ENCODE measurements around the gene USP10.

The USP10 gene

DNA sequence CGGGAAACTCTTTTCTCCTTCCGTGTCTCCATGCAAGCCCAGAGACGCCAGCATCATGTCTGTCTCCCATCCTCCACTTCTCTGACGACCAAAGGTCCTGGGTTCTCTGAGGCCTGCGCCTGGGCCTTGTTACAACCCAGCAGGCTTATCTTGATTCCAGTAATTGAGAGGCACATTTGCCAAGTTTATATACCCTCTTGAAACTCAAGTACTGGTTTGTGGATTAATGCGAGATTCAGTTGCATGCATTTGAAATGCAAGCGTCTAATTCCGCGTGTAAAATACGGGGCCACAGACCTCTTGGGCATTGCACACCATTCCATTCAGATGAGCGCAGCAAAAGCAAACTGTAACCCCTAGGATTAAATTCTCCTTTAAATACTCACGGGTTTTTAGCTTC is 91.3 kb downstream of the USP10 start:
- DNase-seq (ENCODE audit: low spot score) (no peak), ATAC-seq (ENCODE audit: low read depth) (no peak)
- H3K4me1 ChIP-seq (ENCODE audit: insufficient read depth, poor library complexity, severe bottlenecking) = no peaks in the 10 kb centered on the region
- TF ChIP-seq, protein P1, sequence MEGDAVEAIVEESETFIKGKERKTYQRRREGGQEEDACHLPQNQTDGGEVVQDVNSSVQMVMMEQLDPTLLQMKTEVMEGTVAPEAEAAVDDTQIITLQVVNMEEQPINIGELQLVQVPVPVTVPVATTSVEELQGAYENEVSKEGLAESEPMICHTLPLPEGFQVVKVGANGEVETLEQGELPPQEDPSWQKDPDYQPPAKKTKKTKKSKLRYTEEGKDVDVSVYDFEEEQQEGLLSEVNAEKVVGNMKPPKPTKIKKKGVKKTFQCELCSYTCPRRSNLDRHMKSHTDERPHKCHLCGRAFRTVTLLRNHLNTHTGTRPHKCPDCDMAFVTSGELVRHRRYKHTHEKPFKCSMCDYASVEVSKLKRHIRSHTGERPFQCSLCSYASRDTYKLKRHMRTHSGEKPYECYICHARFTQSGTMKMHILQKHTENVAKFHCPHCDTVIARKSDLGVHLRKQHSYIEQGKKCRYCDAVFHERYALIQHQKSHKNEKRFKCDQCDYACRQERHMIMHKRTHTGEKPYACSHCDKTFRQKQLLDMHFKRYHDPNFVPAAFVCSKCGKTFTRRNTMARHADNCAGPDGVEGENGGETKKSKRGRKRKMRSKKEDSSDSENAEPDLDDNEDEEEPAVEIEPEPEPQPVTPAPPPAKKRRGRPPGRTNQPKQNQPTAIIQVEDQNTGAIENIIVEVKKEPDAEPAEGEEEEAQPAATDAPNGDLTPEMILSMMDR (IDR thresholded peaks at IDR 0.05; ENCODE audit: poor library complexity, severe bottlenecking) = no peak
- H3K36me3 ChIP-seq (ENCODE audit: low read depth) = no peaks in the 10 kb centered on the region
- H3K27ac ChIP-seq (ENCODE audit: poor library complexity, severe bottlenecking) = no peak overlapping the region
- no peaks in the 10 kb centered on the region for H3K9me3 ChIP-seq (ENCODE audit: severe bottlenecking)
- H3K4me3 ChIP-seq (ENCODE audit: severe bottlenecking) = no peak overlapping the region
- H3K27me3 ChIP-seq (ENCODE audit: insufficient read depth, poor library complexity, severe bottlenecking) = no peaks in the 10 kb centered on the region

- Histone ChIP-seq H3K9me3 (ENCODE audit: severe bottlenecking) (no peaks in the 10 kb centered on the region), H3K4me1 (ENCODE audit: insufficient read depth, poor library complexity, severe bottlenecking) (no peaks in the 10 kb centered on the region), H3K4me3 (ENCODE audit: severe bottlenecking) (no peak overlapping the region), H3K27ac (ENCODE audit: poor library complexity, severe bottlenecking) (no peak overlapping the region), H3K27me3 (ENCODE audit: insufficient read depth, poor library complexity, severe bottlenecking) (no peaks in the 10 kb centered on the region), H3K36me3 (ENCODE audit: low read depth) (no peaks in the 10 kb centered on the region)
- DNase-seq (ENCODE audit: low spot score) = no peak
- TF ChIP-seq, protein P1 (IDR thresholded peaks at IDR 0.05; ENCODE audit: poor library complexity, severe bottlenecking) = no peak
- no peak for ATAC-seq (ENCODE audit: low read depth)
Measured at GRCh38 chr16:84791501-84791900, 91.7 kb downstream of the USP10 start.

DNA sequence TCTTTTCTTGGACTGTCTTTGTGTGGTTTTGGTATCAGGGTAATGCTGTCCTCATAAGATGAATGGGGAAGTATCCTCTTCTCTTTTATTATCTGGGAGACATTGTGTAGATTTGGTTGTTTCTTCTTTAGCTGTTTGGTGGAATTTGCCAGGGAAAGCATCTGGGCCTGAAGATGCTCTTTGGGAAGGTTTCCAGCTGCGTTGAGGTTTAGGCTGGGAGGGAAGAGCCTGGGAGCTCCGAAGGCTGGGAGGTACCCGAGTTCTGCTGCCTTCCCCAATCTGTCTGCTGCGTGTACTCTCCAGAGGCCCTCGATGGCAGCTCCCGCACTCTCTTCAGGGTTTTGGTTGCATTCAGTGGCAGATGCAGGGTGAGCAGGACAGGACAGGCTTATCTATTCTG is 94.4 kb downstream of the USP10 start:
- Histone ChIP-seq H3K27me3 (ENCODE audit: insufficient read depth, poor library complexity, severe bottlenecking) (no peaks in the 10 kb centered on the region), H3K4me3 (ENCODE audit: severe bottlenecking) (no peak overlapping the region), H3K36me3 (ENCODE audit: low read depth) (no peaks in the 10 kb centered on the region), H3K4me1 (ENCODE audit: insufficient read depth, poor library complexity, severe bottlenecking) (no peaks in the 10 kb centered on the region), H3K9me3 (ENCODE audit: severe bottlenecking) (no peaks in the 10 kb centered on the region), H3K27ac (ENCODE audit: poor library complexity, severe bottlenecking) (no peak overlapping the region)
- no peak for ATAC-seq (ENCODE audit: low read depth)
- DNase-seq (ENCODE audit: low spot score) = no peak
- TF ChIP-seq, protein P1 (IDR thresholded peaks at IDR 0.05; ENCODE audit: poor library complexity, severe bottlenecking) = no peak

- no peaks in the 10 kb centered on the region for H3K36me3 ChIP-seq (ENCODE audit: low read depth)
- H3K4me1 ChIP-seq (ENCODE audit: insufficient read depth, poor library complexity, severe bottlenecking) = no peaks in the 10 kb centered on the region
- H3K27ac ChIP-seq (ENCODE audit: poor library complexity, severe bottlenecking) = no peak overlapping the region
- DNase-seq (ENCODE audit: low spot score) = no peak
- no peaks in the 10 kb centered on the region for H3K9me3 ChIP-seq (ENCODE audit: severe bottlenecking)
- ATAC-seq (ENCODE audit: low read depth) = no peak
- TF ChIP-seq, protein P1 (IDR thresholded peaks at IDR 0.05; ENCODE audit: poor library complexity, severe bottlenecking) = no peak
- H3K4me3 ChIP-seq (ENCODE audit: severe bottlenecking) = no peak overlapping the region
- H3K27me3 ChIP-seq (ENCODE audit: insufficient read depth, poor library complexity, severe bottlenecking) = no peaks in the 10 kb centered on the region
Measured at GRCh38 chr16:84794626-84795025, 94.8 kb downstream of the USP10 start.

GRCh38 chr16:84795329-84796053 is 95.7 kb downstream of the USP10 start:
- Histone ChIP-seq H3K36me3 (ENCODE audit: low read depth) (no peaks in the 10 kb centered on the region), H3K27me3 (ENCODE audit: insufficient read depth, poor library complexity, severe bottlenecking) (no peaks in the 10 kb centered on the region), H3K4me3 (ENCODE audit: severe bottlenecking) (no peak overlapping the region), H3K4me1 (ENCODE audit: insufficient read depth, poor library complexity, severe bottlenecking) (no peaks in the 10 kb centered on the region), H3K9me3 (ENCODE audit: severe bottlenecking) (no peaks in the 10 kb centered on the region), H3K27ac (ENCODE audit: poor library complexity, severe bottlenecking) (no peak overlapping the region)
- TF ChIP-seq, protein P1 (IDR thresholded peaks at IDR 0.05; ENCODE audit: poor library complexity, severe bottlenecking) = no peak
- ATAC-seq (ENCODE audit: low read depth) (peak; percentile 67; the same call in 2 of the 3 replicates), DNase-seq (ENCODE audit: low spot score) (no peak)
